Subcutaneous adipose tissue (tissue), 4 donors: Measurements from ENCODE around the gene OR4N5. TPM values are rescaled to one million over a fixed set of nuclear protein-coding genes. Genes with fewer than 3 reads are reported as not detected.

Source experiments
- total RNA-seq, 4 donors: library from RNA; depleted of rRNA; stranded (reverse); fragments of >200 nt; gene quantifications; one replicate each; pipeline ENCODE4 v1.1.0, GENCODE V29; 2016
- TF ChIP-seq, protein P1 (sequence below): fragments of 450-650 bp; IDR thresholded peaks from one replicate; pipeline ENCODE4 v1.5.1; 2016; ENCODE audit warnings: low read depth, mild to moderate bottlenecking, control low read depth, antibody characterized with exemption, moderate library complexity

OR4N5 gene
- total RNA-seq, 4 donors from 2014 or later: not detected

DNA sequence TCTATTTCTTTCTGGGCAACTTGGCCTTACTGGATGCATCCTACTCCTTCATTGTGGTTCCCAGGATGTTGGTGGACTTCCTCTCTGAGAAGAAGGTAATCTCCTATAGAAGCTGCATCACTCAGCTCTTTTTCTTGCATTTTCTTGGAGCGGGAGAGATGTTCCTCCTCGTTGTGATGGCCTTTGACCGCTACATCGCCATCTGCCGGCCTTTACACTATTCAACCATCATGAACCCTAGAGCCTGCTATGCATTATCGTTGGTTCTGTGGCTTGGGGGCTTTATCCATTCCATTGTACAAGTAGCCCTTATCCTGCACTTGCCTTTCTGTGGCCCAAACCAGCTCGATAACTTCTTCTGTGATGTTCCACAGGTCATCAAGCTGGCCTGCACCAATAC lies 5.3 kb downstream of the OR4N5 start:
- TF ChIP-seq, protein P1, sequence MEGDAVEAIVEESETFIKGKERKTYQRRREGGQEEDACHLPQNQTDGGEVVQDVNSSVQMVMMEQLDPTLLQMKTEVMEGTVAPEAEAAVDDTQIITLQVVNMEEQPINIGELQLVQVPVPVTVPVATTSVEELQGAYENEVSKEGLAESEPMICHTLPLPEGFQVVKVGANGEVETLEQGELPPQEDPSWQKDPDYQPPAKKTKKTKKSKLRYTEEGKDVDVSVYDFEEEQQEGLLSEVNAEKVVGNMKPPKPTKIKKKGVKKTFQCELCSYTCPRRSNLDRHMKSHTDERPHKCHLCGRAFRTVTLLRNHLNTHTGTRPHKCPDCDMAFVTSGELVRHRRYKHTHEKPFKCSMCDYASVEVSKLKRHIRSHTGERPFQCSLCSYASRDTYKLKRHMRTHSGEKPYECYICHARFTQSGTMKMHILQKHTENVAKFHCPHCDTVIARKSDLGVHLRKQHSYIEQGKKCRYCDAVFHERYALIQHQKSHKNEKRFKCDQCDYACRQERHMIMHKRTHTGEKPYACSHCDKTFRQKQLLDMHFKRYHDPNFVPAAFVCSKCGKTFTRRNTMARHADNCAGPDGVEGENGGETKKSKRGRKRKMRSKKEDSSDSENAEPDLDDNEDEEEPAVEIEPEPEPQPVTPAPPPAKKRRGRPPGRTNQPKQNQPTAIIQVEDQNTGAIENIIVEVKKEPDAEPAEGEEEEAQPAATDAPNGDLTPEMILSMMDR: no peak

GRCh38 chr14:20144820-20145219 lies 6.2 kb downstream of the OR4N5 start:
- TF ChIP-seq, protein P1: no peak

- TF ChIP-seq, protein P1: no peak
These were observed 25.8 kb downstream of the OR4N5 start for GRCh38 chr14:20164462-20164861.

DNA sequence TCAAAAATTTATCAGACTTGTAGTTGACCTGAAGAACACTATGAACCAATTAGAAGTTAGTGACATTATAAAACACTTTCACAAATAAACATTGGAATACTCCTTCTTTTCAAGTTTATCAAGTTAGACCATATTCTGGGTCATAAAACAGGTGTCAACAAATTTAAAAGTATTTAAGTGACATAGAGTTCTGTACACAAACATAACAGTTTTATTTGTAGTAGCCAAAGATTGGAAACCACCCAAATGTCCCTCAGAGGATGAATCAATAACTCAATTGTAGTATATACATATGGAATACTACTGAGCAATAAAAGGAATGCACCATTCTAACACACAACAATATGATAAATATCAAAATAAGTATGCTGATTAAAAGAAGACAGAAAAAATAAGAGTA lies 28.5 kb downstream of the OR4N5 start:
- TF ChIP-seq, protein P1: no peak

DNA sequence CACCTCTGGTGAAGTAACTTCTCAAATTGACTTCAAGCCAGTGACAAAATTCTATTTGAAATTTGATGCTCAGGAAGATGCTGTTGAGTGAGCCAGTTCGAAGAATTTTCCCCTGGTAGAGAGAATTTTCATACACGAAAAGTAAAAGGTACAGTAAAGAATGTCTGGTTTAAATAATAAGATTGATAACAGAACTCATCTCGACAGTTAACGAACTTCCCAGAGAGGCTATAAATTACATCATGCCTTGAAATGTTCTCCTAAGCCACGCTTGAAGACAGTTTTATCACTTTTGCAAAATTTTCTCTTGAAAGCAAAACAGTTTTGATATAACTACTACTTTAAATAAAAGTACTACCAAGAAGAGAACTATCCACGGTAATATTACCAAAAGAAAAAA lies 37.7 kb downstream of the OR4N5 start:
- TF ChIP-seq, protein P1: no peak

GRCh38 chr14:20177433-20177974 lies 38.9 kb downstream of the OR4N5 start:
- TF ChIP-seq, protein P1: no peak

DNA sequence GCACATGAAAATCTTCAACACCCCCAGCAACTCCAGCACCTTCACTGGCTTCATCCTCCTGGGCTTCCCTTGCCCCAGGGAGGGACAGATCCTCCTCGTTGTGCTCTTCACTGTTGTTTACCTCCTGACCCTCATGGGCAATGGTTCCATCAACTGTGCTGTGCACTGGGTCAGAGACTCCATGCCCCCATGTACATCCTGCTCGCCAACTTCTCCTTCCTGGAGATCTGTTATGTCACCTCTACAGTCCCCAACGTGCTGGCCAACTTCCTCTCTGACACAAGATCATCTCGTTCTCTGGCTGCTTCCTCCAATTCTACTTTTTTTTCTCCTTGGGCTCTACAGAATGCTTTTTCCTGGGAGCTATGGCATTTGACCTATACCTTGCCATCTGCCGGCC lies 40.6 kb downstream of the OR4N5 start:
- TF ChIP-seq, protein P1: no peak
